IMR-90 (cell line): Measurements from ENCODE around the gene KRR1.
"Not testable (repeated sequence)": the region's sequence is repeated elsewhere in the genome, so short reads cannot be mapped to it uniquely, and the experiment has no call there.

ENCODE experiments used
- CEBPB ChIP-seq: IDR thresholded peaks from 2 replicates; pipeline ENCODE4 v1.6.1; 2012; ENCODE audit warnings: low read depth, low read length, improper control_type of control experiment
- CTCF ChIP-seq: conservative IDR thresholded peaks from 2 replicates; pipeline ENCODE4 v1.5.1; 2012; ENCODE audit warnings: mild to moderate bottlenecking, low read depth, low read length, improper control_type of control experiment
- MXI1 ChIP-seq: IDR thresholded peaks from 2 replicates; pipeline ENCODE4 v1.6.1; 2012; ENCODE audit warnings: low read depth, mild to moderate bottlenecking, low read length, moderate library complexity, borderline replicate concordance
- POLR2A ChIP-seq: IDR thresholded peaks from 2 replicates; pipeline ENCODE4 v1.6.1; 2012; ENCODE audit warnings: mild to moderate bottlenecking, low read depth, low read length
- RAD21 ChIP-seq: IDR thresholded peaks from 2 replicates; pipeline ENCODE4 v1.6.1; 2012; ENCODE audit warnings: low read length, improper control_type of control experiment
- RFX5 ChIP-seq: IDR thresholded peaks from 2 replicates; pipeline ENCODE4 v1.8.0; 2012; ENCODE audit warnings: low read depth, mild to moderate bottlenecking, low read length, moderate library complexity

- not testable (repeated sequence) for TF ChIP-seq RFX5, CEBPB, CTCF, POLR2A, RAD21, MXI1
Measured at GRCh38 chr12:75441687-75442449, 69.5 kb downstream of the KRR1 start.
